Peyer's patch (tissue), 4 donors: Measurements from ENCODE around the gene ASB10. TPM values are rescaled to one million over a fixed set of nuclear protein-coding genes. Genes with fewer than 3 reads are reported as not detected.

Source experiments
- DNase-seq, 3 donors: peaks; one replicate each; pipeline ENCODE4 v3.0.0-alpha.2; 2017 to 2019
- H3K27ac ChIP-seq, 4 donors: fragments of 200-600 bp; sonication (generic); one replicate each; pipeline ENCODE4 v1.5.1; 2016 to 2019
- H3K27me3 ChIP-seq, 2 donors: fragments of 200-600 bp; sonication (generic); one replicate each; pipeline ENCODE4 v1.5.1; 2019
- H3K36me3 ChIP-seq, 3 donors: fragments of 200-600 bp; sonication (generic); one replicate each; pipeline ENCODE4 v1.5.1; 2016 to 2019
- H3K4me1 ChIP-seq, 4 donors: fragments of 200-600 bp; sonication (generic); one replicate each; pipeline ENCODE4 v1.5.1; 2016 to 2019
- H3K4me3 ChIP-seq, 4 donors: fragments of 200-600 bp; sonication (generic); 1 replicate in 3 of 4; 2 replicates in 1 of 4; pipeline ENCODE4 v1.5.1; 2016 to 2019; ENCODE audit warnings: mild to moderate bottlenecking in 1 of 4
- H3K9me3 ChIP-seq, 4 donors: fragments of 200-600 bp; sonication (generic); one replicate each; pipeline ENCODE4 v1.5.1; 2016 to 2019; ENCODE audit warnings: mild to moderate bottlenecking in 1 of 4
- POLR2A ChIP-seq, 2 donors: fragments of 450-650 bp; IDR thresholded peaks; one replicate each; pipeline ENCODE4 v1.5.1; 2017; ENCODE audit warnings: antibody characterized with exemption in 2 of 2, mild to moderate bottlenecking in 2 of 2, moderate library complexity in 2 of 2
- total RNA-seq, 4 donors: library from RNA; depleted of rRNA; stranded (reverse); fragments of >200 nt; gene quantifications; one replicate each; pipeline ENCODE4 v1.1.0, GENCODE V29; 2016
- TF ChIP-seq, protein P1 (sequence below), 6 experiments: fragments of 450-650 bp in 4 of 6; fragments of 200-600 bp in 2 of 6; sonication (generic) in 1 of 6; IDR thresholded peaks; one replicate each; pipeline ENCODE4 v1.5.1; 2017 to 2019; ENCODE audit warnings: antibody characterized with exemption in 6 of 6, mild to moderate bottlenecking in 3 of 6, moderate library complexity in 1 of 6

The ASB10 gene
- total RNA-seq, 4 donors from 2014 or later: not detected

DNA sequence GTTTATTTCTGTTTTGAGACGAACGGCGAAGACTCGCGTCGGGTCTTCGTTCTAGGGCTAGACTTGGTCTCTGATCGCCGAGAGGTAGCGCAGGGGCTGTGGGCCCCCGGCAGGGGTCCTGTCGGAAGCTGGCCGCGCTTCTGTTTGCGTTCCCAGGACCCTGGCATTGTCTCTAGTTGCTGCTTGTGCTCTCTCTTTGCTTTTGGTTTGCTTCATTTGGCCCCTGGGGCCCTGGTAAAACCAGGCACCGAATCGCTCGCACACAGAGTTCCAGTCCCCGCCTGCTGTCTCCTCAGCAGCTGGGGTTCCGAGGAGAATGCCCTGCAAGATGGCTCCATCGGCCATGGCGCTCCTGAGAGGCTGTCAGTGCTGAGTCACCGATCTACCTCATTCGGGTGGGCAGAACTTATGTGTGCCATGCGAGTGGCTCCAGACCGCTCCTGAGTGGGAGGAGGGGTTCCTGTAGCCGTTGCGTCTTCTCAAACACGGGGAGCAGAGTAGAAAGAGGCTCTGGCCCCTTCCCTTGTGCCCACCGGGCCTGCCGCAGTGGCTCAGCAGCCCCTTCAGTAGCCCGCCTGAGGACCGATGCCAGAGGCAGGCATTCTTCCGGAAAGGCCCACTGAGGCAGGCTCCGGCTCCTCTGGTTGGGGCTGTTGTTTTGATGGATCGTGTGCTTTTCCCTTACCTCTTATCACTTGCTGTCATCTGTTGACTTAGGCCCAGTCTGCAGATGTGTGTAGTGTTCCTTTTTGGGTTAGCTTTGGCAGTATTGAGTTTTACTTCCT lies 46.1 kb upstream of the ASB10 start:
- no peaks in the 10 kb centered on the region for H3K27me3 ChIP-seq
- no peaks in the 10 kb centered on the region for H3K9me3 ChIP-seq
- TF ChIP-seq, protein P1, sequence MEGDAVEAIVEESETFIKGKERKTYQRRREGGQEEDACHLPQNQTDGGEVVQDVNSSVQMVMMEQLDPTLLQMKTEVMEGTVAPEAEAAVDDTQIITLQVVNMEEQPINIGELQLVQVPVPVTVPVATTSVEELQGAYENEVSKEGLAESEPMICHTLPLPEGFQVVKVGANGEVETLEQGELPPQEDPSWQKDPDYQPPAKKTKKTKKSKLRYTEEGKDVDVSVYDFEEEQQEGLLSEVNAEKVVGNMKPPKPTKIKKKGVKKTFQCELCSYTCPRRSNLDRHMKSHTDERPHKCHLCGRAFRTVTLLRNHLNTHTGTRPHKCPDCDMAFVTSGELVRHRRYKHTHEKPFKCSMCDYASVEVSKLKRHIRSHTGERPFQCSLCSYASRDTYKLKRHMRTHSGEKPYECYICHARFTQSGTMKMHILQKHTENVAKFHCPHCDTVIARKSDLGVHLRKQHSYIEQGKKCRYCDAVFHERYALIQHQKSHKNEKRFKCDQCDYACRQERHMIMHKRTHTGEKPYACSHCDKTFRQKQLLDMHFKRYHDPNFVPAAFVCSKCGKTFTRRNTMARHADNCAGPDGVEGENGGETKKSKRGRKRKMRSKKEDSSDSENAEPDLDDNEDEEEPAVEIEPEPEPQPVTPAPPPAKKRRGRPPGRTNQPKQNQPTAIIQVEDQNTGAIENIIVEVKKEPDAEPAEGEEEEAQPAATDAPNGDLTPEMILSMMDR (IDR thresholded peaks at IDR 0.05): no peak
- TF ChIP-seq POLR2A (IDR thresholded peaks at IDR 0.05): no peak
- H3K36me3 ChIP-seq: peaks cover 0 to 32% (median 0%) of the 10 kb centered on the region in 3 donors
- peak in 2 of 3 donors; percentile 37 to 60 for DNase-seq
- peak overlapping the region; percentile 78 to 90 (median 82) for H3K27ac ChIP-seq
- peaks cover 0 to 14% (median 7%) of the 10 kb centered on the region in 4 donors for H3K4me1 ChIP-seq
- peak overlapping the region; percentile 92 to 100 (median 94) for H3K4me3 ChIP-seq

DNA sequence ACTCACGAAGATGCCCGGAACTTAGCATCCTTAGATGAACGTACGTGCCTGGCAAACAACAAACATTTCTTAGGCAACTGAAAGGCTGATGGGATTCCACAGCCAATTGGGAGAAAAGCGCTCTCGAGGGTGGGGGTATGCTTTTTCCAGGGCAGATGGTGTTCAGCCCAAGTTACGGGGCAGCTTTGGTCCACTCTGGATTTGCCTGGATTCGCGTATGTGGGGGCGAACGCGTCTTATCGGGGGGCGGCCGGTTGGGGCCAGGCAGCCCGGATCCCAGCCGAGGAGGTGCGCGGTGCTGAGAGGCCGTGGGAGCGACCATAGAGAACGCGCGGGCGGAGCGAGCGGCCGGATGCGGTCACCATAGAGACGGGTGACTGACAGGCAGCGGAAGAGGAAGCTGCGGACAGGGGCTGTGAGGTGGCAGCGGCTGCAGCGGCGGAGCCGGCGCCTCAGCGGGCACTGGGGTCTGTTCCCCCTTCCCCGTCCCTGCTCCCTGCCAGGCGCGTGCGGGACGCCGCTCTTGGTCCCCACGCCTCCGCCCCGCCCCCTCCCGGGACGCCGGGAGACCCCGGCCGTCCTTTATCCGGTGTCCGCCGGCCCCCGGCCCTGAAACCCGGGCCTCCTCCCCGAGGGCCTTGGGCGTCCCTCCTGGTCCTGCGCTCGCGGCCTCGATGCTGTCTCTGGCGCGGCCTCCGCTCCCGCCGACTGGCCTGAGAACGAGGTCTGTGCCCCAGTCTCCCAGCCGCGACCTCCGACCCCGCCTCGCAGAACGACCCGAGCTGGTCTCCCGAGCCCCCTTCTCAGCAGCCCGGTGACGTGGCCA lies 45.3 kb upstream of the ASB10 start, which contains the start of gene CHPF2:
CHPF2 (plus strand) TSS at position 393 of the 826 bp plus-strand sequence. CDS start 1,529 bp downstream, outside the sequence.
- no peaks in the 10 kb centered on the region for H3K27me3 ChIP-seq
- H3K4me3 ChIP-seq: peak within 1 kb of the TSS; percentile 92 to 100 (median 94)
- peak; percentile 90 to 97 (median 92) for DNase-seq
- H3K4me1 ChIP-seq: peaks cover 0 to 19% (median 10%) of the 10 kb centered on the region in 4 donors
- peak; percentile 76 to 87 for TF ChIP-seq POLR2A (IDR thresholded peaks at IDR 0.05)
- TF ChIP-seq, protein P1 (IDR thresholded peaks at IDR 0.05): no peak
- H3K36me3 ChIP-seq: peaks cover 0 to 24% (median 0%) of the 10 kb centered on the region in 3 donors
- peak within 1 kb of the TSS; percentile 78 to 90 (median 82) for H3K27ac ChIP-seq
- H3K9me3 ChIP-seq: no peaks in the 10 kb centered on the region

DNA sequence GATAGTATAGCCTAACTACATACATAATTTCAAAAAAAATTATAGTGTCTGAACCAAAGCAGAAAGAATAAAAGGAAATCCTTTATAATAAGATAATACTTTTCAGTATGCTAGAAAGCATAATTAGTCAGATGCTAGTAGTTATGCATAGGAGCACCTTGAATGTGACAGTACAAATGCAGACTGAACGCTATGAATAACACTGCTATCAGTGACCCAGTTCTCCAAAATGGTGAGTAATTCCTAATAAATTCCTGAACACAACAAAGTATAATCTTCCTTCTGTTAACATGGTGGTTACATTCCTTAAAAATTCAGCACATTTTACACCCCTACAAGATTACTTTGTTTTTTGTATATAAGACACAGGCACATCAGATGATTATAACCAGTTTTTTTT lies 44.0 kb upstream of the ASB10 start:
- no peak for DNase-seq
- Histone ChIP-seq H3K4me1 (peaks cover 0 to 24% (median 14%) of the 10 kb centered on the region in 4 donors), H3K27me3 (no peaks in the 10 kb centered on the region), H3K9me3 (no peaks in the 10 kb centered on the region), H3K27ac (no peak overlapping the region), H3K36me3 (peaks cover 0 to 14% (median 0%) of the 10 kb centered on the region in 3 donors), H3K4me3 (no peak overlapping the region)
- TF ChIP-seq POLR2A (IDR thresholded peaks at IDR 0.05): no peak
- TF ChIP-seq, protein P1 (IDR thresholded peaks at IDR 0.05): no peak

DNA sequence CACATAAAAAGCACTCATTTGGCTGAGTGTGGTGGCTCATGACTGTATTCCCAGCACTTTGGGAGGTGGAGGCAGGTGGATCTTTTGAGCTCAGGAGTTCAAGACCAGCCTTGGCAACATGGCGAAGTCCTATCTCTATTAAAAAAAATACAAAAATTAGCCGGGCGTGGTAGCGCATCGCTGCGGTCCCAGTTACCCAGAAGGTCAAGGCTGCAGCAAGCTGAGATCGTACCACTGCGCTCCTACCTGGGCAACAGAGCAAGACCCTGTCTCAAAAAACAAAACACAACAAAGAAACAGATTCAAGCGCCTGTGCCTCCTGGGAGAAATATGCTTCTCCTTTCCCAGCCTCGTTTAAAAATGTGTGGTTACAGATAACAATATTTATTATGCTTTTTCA lies 42.2 kb upstream of the ASB10 start:
- peaks cover 0 to 6% (median 0%) of the 10 kb centered on the region in 3 donors for H3K36me3 ChIP-seq
- peaks cover 0 to 30% (median 16%) of the 10 kb centered on the region in 4 donors for H3K4me1 ChIP-seq
- no peak overlapping the region for H3K27ac ChIP-seq
- peak in 1 of 3 donors; percentile 35 for DNase-seq
- H3K27me3 ChIP-seq: no peaks in the 10 kb centered on the region
- TF ChIP-seq, protein P1 (IDR thresholded peaks at IDR 0.05): no peak
- TF ChIP-seq POLR2A (IDR thresholded peaks at IDR 0.05): no peak
- H3K4me3 ChIP-seq: no peak overlapping the region
- no peaks in the 10 kb centered on the region for H3K9me3 ChIP-seq

DNA sequence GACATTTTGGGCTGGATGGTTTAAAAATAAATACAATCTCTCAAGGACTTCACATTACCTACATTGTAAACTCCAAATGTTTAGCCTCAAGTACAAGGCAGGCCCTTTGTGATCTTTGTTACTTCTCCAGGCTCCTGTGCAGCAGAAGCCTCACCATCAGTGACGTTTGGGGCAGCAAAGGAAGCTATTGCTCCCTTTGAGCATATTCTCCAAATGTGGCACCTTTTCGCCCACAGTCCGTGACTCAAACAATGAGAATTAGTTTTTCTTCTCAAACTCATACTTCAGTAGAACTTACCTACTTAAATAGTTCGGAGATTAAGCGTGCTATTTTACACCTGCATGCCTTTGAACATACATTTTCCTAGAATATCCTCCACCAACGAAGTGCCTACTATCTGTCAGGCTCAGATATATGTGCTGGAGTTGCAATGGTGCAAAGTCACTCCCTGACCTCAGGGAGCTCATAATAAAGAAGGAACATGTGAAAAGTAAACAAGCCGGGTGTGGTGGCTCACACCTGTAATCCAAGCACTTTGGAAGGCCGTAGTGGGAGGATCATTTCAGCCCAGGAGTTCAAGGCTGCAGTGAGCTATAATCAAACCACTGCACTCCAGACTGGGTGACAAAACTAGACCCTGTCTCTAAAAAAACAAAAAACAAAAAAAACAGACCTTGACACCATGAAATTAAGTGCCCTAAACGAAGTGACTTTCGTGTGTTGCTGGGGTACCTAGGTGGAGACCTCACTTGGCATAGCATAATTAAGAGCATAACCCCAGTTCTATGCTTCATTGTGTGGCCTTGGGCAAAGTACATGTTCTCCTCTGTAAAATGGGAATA lies 41.2 kb upstream of the ASB10 start:
- peak in 1 of 3 donors; percentile 49 for DNase-seq
- H3K4me1 ChIP-seq: peaks cover 0 to 22% (median 11%) of the 10 kb centered on the region in 4 donors
- H3K27ac ChIP-seq: peak overlapping the region; percentile 72 to 85 (median 76)
- H3K27me3 ChIP-seq: no peaks in the 10 kb centered on the region
- peak overlapping the region in 3 of 4 donors; percentile 55 to 87 (median 79) for H3K4me3 ChIP-seq
- H3K9me3 ChIP-seq: no peaks in the 10 kb centered on the region
- H3K36me3 ChIP-seq: peaks cover 0 to 16% (median 0%) of the 10 kb centered on the region in 3 donors
- TF ChIP-seq, protein P1 (IDR thresholded peaks at IDR 0.05): no peak
- TF ChIP-seq POLR2A (IDR thresholded peaks at IDR 0.05): peak in 1 of 2 donors; percentile 11
